ENCODE results near the gene PPME1.

PPME1 gene

DNA sequence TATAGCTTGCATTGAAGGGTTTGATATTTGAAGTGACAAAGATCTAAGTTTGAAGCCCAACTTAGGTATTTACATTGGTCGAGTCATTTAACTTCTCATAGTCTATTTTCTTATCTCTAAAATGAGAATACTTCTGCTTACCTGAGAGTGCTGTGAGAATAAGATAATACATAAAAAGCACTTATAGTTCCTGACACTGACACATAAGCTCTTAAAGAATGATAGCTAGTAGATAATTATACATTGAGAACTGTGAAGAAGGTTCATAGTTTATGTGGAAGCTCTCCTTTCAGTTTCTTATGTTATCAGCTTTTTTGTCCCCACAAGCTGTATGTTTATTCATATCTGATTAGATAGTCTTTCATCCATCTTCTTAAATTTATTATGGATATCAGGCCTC is 4.8 kb downstream of the PPME1 start:
- Histone ChIP-seq H3K4me3 (no peak overlapping the region), H3K9ac (no peak overlapping the region), H3K27ac (no peak overlapping the region), H4K20me1 (peaks cover 0 to 74% (median 11%) of the 10 kb centered on the region in 11 experiments; a peak in 11 of 22 replicates), H3K9me3 (replicated peaks in 1 of 11) (no peaks in the 10 kb centered on the region), H3K36me3 (peaks cover 3 to 61% (median 31%) of the 10 kb centered on the region in 11 experiments; a peak in 19 of 22 replicates), H3K4me1 (peaks cover 13 to 38% (median 24%) of the 10 kb centered on the region in 10 experiments), H3K27me3 (no peaks in the 10 kb centered on the region), H3K4me2 (no peak overlapping the region)
- no peak for TF ChIP-seq Cebpa-rat (IDR thresholded peaks at IDR 0.05)

GRCh38 chr11:74179234-74180052 is 8.4 kb downstream of the PPME1 start:
- Histone ChIP-seq H3K9me3 (replicated peaks in 1 of 11) (no peaks in the 10 kb centered on the region), H3K36me3 (peaks cover 3 to 71% (median 34%) of the 10 kb centered on the region in 11 experiments; a peak in 20 of 22 replicates), H3K4me1 (peaks cover 0 to 11% (median 0%) of the 10 kb centered on the region in 10 experiments; a peak in 3 of 20 replicates), H3K9ac (no peak overlapping the region), H3K27ac (no peak overlapping the region), H3K27me3 (no peaks in the 10 kb centered on the region), H4K20me1 (peaks cover 0 to 74% (median 19%) of the 10 kb centered on the region in 11 experiments; a peak in 11 of 22 replicates), H3K4me2 (no peak overlapping the region), H3K4me3 (no peak overlapping the region)
- TF ChIP-seq Cebpa-rat (IDR thresholded peaks at IDR 0.05) = no peak

GRCh38 chr11:74182635-74183034 is 11.5 kb downstream of the PPME1 start:
- Histone ChIP-seq H3K27ac (no peak overlapping the region), H3K4me3 (no peak overlapping the region), H4K20me1 (peaks cover 0 to 78% (median 21%) of the 10 kb centered on the region in 11 experiments; a peak in 11 of 22 replicates), H3K4me1 (peaks cover 0 to 32% (median 0%) of the 10 kb centered on the region in 10 experiments; a peak in 7 of 20 replicates), H3K9ac (no peak overlapping the region), H3K4me2 (no peak overlapping the region), H3K36me3 (peaks cover 2 to 64% (median 25%) of the 10 kb centered on the region in 11 experiments; a peak in 20 of 22 replicates), H3K9me3 (replicated peaks in 1 of 11) (peaks cover 0 to 2% (median 0%) of the 10 kb centered on the region in 11 experiments; a peak in 4 of 22 replicates), H3K27me3 (no peaks in the 10 kb centered on the region)
- no peak for TF ChIP-seq Cebpa-rat (IDR thresholded peaks at IDR 0.05)

DNA sequence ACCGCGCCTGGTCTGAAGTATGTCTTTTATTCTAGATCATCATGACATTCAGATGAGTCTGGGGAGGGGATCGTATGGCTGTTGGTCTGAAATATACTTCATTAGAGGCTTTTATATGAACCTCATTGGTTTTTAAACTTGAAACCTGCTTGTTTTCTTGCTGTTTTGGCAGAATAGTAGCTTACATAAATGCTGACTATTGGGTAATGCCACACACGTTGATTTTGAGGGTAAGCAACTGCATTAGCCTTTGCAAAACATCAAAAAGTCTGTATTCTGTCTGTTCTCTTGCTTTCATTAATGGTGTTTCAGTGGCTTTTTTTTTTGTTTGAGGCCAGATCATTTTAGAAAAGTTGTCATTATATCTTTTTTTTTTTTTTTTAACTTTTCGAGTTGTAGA is 14.2 kb downstream of the PPME1 start:
- Histone ChIP-seq H3K36me3 (peaks cover 22 to 75% (median 37%) of the 10 kb centered on the region in 11 experiments), H3K27me3 (no peaks in the 10 kb centered on the region), H3K4me3 (no peak overlapping the region), H3K27ac (no peak overlapping the region), H3K9ac (no peak overlapping the region), H4K20me1 (peaks cover 0 to 60% (median 12%) of the 10 kb centered on the region in 11 experiments; a peak in 10 of 22 replicates), H3K4me1 (peaks cover 0 to 24% (median 0%) of the 10 kb centered on the region in 10 experiments; a peak in 7 of 20 replicates), H3K4me2 (0 out of 22 replicates have a peak overlapping the region, but pooled peaks of 1 of the 11 experiments have one; percentile 45), H3K9me3 (replicated peaks in 1 of 11) (peaks cover 0 to 18% (median 13%) of the 10 kb centered on the region in 11 experiments; a peak in 20 of 22 replicates)
- no peak for TF ChIP-seq Cebpa-rat (IDR thresholded peaks at IDR 0.05)

DNA sequence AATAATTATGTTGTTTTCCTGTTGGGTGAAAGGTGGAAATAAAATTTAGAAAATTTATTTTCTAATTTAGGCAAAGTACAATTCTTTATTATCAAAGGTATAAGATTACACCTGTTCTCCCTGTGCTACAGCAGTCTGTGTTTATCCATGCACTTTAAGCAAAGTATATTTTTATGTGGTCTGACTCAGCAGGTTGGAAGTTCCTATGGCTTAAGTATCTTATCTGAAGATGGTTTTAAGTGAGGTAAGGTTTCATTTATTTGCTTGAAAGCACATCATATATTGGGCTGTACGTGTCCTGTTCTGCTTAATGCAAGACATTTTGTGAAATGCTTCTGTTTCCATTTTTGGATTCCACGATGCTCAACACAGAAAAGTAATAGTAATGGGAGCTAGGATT is 14.6 kb downstream of the PPME1 start:
- Histone ChIP-seq H4K20me1 (peaks cover 0 to 55% (median 12%) of the 10 kb centered on the region in 11 experiments; a peak in 9 of 22 replicates), H3K4me1 (peaks cover 0 to 24% (median 0%) of the 10 kb centered on the region in 10 experiments; a peak in 7 of 20 replicates), H3K4me3 (no peak overlapping the region)

GRCh38 chr11:74195828-74196227 is 24.7 kb downstream of the PPME1 start:
- Histone ChIP-seq H3K4me2 (no peak overlapping the region), H4K20me1 (peaks cover 0 to 13% (median 0%) of the 10 kb centered on the region in 11 experiments; a peak in 2 of 22 replicates), H3K36me3 (peaks cover 34 to 76% (median 61%) of the 10 kb centered on the region in 11 experiments), H3K9ac (no peak overlapping the region), H3K4me3 (no peak overlapping the region), H3K27ac (no peak overlapping the region), H3K27me3 (no peaks in the 10 kb centered on the region), H3K9me3 (replicated peaks in 1 of 11) (peaks cover 20 to 60% (median 47%) of the 10 kb centered on the region in 11 experiments), H3K4me1 (0 out of 20 replicates have a peak, but pooled peaks cover 0 to 6% (median 0%) of the 10 kb centered on the region in 10 experiments)
- TF ChIP-seq Cebpa-rat (IDR thresholded peaks at IDR 0.05) = no peak

More for the DNA sequence above, 14.6 kb downstream of the PPME1 start:
- no peak overlapping the region for H3K9ac ChIP-seq
- peaks cover 26 to 76% (median 41%) of the 10 kb centered on the region in 11 experiments for H3K36me3 ChIP-seq
- H3K27me3 ChIP-seq = no peaks in the 10 kb centered on the region
- peaks cover 0 to 22% (median 16%) of the 10 kb centered on the region in 11 experiments; a peak in 20 of 22 replicates for H3K9me3 ChIP-seq (replicated peaks in 1 of 11)
- no peak overlapping the region for H3K27ac ChIP-seq
- TF ChIP-seq Cebpa-rat (IDR thresholded peaks at IDR 0.05) = no peak
- H3K4me2 ChIP-seq = 0 out of 22 replicates have a peak overlapping the region, but pooled peaks of 1 of the 11 experiments have one; percentile 45

GRCh38 chr11:74196781-74197486 is 25.8 kb downstream of the PPME1 start:
- H4K20me1 ChIP-seq = peaks cover 0 to 9% (median 0%) of the 10 kb centered on the region in 11 experiments; a peak in 2 of 22 replicates
- H3K27me3 ChIP-seq = no peaks in the 10 kb centered on the region
- H3K9me3 ChIP-seq (replicated peaks in 1 of 11) = peaks cover 20 to 49% (median 36%) of the 10 kb centered on the region in 11 experiments
- TF ChIP-seq Cebpa-rat (IDR thresholded peaks at IDR 0.05) = no peak
- H3K27ac ChIP-seq = no peak overlapping the region
- H3K4me1 ChIP-seq = 0 out of 20 replicates have a peak, but pooled peaks cover 0 to 6% (median 0%) of the 10 kb centered on the region in 10 experiments
- no peak overlapping the region for H3K9ac ChIP-seq
- no peak overlapping the region for H3K4me2 ChIP-seq
- H3K4me3 ChIP-seq = no peak overlapping the region
- H3K36me3 ChIP-seq = peaks cover 24 to 65% (median 50%) of the 10 kb centered on the region in 11 experiments; a peak in 21 of 22 replicates

DNA sequence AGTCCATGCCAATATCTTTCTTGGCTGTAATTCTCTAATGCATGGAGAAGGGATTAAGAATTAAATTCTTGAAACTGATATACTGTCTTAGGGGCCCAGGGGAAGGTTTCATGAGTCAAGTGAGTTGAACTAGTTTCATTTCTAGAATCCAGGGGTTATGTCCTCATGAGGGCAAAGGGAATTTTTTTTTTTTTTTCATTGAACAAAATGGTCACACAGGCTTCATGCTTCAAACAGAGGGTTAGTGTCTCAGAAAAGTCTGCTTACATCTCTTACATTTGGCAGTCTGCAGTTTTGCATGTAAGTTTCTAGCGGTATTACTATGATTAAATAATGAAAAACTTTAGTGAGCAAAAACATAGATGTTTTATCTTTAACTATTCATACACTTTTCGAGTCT is 32.9 kb downstream of the PPME1 start:
- H3K36me3 ChIP-seq = peaks cover 52 to 70% (median 64%) of the 10 kb centered on the region in 11 experiments
- no peak overlapping the region for H3K9ac ChIP-seq
- H3K4me2 ChIP-seq = no peak overlapping the region
- H4K20me1 ChIP-seq = peaks cover 0 to 3% (median 0%) of the 10 kb centered on the region in 11 experiments; a peak in 1 of 22 replicates
- no peaks in the 10 kb centered on the region for H3K4me1 ChIP-seq
- peaks cover 8 to 13% (median 9%) of the 10 kb centered on the region in 11 experiments for H3K9me3 ChIP-seq (replicated peaks in 1 of 11)
- H3K27ac ChIP-seq = no peak overlapping the region
- no peak for TF ChIP-seq Cebpa-rat (IDR thresholded peaks at IDR 0.05)
- H3K27me3 ChIP-seq = no peaks in the 10 kb centered on the region
- no peak overlapping the region for H3K4me3 ChIP-seq
